Left lung (tissue), 10 donors: ENCODE data around the gene SUCLG1. TPM values are rescaled to one million over a fixed set of nuclear protein-coding genes. Genes with fewer than 3 reads are reported as not detected.
"Not testable (repeated sequence)": the region's sequence is repeated elsewhere in the genome, so short reads cannot be mapped to it uniquely, and the experiment has no call there.

Experiments used
- ATAC-seq: fragments of 200-7000 bp; cut with Tn5 transposase; one replicate; pipeline ENCODE4 v1.9.1; 2020; ENCODE audit warnings: moderate library complexity
- DNase-seq, 4 donors: peaks; one replicate each; pipeline ENCODE4 v3.0.0-alpha.2; 2013 to 2020
- H3K27ac ChIP-seq, 2 donors: fragments of 200-600 bp; sonication (generic) in 1 of 2; one replicate each; pipeline versions ENCODE4 v1.5.0 to v1.8.0; 2020 to 2021
- H3K27me3 ChIP-seq, 2 donors: fragments of 200-600 bp; sonication (generic) in 1 of 2; one replicate each; pipeline versions ENCODE4 v1.5.0 to v1.8.0; 2020 to 2021
- H3K36me3 ChIP-seq, 2 donors: fragments of 200-600 bp; sonication (generic) in 1 of 2; one replicate each; pipeline versions ENCODE4 v1.5.0 to v1.8.0; 2020 to 2021
- H3K4me1 ChIP-seq, 2 donors: fragments of 200-600 bp; one replicate each; pipeline ENCODE4 v1.8.0; 2021
- H3K4me3 ChIP-seq, 2 donors: fragments of 200-600 bp; sonication (generic) in 1 of 2; one replicate each; pipeline versions ENCODE4 v1.5.0 to v1.8.0; 2020 to 2021; ENCODE audit warnings: mild to moderate bottlenecking in 1 of 2
- H3K9me3 ChIP-seq, 2 donors: fragments of 200-600 bp; sonication (generic) in 1 of 2; one replicate each; pipeline versions ENCODE4 v1.5.0 to v1.8.0; 2020 to 2021
- intact Hi-C, 2 donors: fragments of 100-400 bp; cut with DNase I; formaldehyde crosslinking; loops; one replicate each; pipeline versions ENCODE4 v1.11.2 to v1.14.2; 2022
- polyA plus RNA-seq, 6 donors: library from polyadenylated mRNA; unstranded; fragments of 120-200 nt; gene quantifications; one replicate each; pipeline ENCODE4 v1.2.1, GENCODE V29; 2013; ENCODE audit not compliant: insufficient read length in 6 of 6
- total RNA-seq, 2 donors: library from RNA; stranded (reverse); fragmentation: NEBNext Ultra II Directional; extraction: Animal tissue kit (Norgen Biotek cat#: 25700); gene quantifications; one replicate each; pipeline ENCODE4 v1.2.1, GENCODE V29; 2021
- TF ChIP-seq, protein P1 (sequence below), 2 donors: fragments of 200-600 bp; sonication (generic) in 1 of 2; IDR thresholded peaks; one replicate each; pipeline versions ENCODE4 v1.5.0 to v1.8.0; 2021; ENCODE audit warnings: antibody characterized with exemption in 2 of 2
- donor health status: DM: no; HTN: yes; CAD: no.
- donor health status: DM: no; HTN: no; CAD: no.

The SUCLG1 gene
- total and polyA plus RNA-seq, 8 donors = 62.2 to 126 (median 113) TPM

DNA sequence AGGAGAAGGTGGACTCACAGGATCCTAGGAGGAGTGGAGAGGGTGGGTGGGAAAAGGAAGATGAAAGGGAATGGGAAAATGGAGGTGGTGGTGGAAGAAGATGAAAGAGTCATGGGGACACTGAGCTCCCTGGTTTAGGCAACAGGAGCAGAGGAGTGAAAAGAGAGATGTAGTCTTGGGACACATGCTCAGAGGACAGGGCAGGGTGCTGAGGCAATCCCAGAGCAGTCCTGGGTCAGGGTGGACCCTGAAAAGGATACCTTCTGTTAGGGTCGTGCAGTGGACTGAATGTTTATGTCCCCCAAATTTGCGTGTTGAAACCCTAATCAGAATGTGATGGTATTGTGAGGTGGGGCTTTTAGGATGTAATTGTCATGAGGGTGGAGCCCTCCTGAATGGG, 37.9 kb downstream of the SUCLG1 start:
- ATAC-seq = no peak
- DNase-seq = no peak
- no peaks in the 10 kb centered on the region for H3K27me3 ChIP-seq
- H3K4me3 ChIP-seq = no peak overlapping the region
- no peak overlapping the region for H3K27ac ChIP-seq
- intact Hi-C loops = no loop called here
- no peaks in the 10 kb centered on the region for H3K4me1 ChIP-seq
- no peaks in the 10 kb centered on the region for H3K9me3 ChIP-seq
- peaks cover 0 to 32% of the 10 kb centered on the region in 2 donors for H3K36me3 ChIP-seq
- TF ChIP-seq, protein P1, sequence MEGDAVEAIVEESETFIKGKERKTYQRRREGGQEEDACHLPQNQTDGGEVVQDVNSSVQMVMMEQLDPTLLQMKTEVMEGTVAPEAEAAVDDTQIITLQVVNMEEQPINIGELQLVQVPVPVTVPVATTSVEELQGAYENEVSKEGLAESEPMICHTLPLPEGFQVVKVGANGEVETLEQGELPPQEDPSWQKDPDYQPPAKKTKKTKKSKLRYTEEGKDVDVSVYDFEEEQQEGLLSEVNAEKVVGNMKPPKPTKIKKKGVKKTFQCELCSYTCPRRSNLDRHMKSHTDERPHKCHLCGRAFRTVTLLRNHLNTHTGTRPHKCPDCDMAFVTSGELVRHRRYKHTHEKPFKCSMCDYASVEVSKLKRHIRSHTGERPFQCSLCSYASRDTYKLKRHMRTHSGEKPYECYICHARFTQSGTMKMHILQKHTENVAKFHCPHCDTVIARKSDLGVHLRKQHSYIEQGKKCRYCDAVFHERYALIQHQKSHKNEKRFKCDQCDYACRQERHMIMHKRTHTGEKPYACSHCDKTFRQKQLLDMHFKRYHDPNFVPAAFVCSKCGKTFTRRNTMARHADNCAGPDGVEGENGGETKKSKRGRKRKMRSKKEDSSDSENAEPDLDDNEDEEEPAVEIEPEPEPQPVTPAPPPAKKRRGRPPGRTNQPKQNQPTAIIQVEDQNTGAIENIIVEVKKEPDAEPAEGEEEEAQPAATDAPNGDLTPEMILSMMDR (IDR thresholded peaks at IDR 0.05) = no peak

DNA sequence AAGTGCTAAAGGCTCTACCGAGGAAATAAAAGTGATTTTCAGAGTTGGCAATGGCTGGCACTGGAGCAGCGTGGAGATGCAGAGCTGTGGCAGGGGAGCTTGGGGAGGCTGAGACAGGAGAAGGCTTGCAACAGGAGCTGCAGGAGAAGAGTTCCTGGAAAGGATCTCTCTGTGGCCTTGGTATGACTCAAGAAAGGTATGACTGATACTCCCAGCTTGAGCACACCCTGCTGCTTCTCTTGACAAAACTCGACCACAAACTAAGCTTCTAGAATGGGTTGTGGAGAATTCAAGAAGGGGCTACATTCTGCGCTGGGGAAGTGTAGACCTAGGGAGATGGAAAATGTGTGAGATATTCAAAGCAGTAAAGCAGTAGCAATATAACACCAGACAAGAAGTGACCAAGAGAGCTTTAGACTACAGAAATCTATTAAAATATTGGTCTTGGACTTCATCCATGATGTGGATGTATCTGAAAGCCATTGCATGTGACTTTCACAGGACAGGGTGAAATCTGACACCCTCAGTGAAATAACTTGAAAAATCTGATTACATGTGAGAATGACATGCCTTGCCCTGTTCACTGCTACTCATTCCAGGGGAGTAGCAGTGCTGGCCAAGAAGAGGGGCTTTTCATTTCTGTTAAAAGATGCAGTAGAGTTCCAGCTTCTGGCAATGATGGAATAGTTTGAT, 41.5 kb downstream of the SUCLG1 start:
- TF ChIP-seq, protein P1 (IDR thresholded peaks at IDR 0.05) = no peak
- Histone ChIP-seq H3K27me3 (no peaks in the 10 kb centered on the region), H3K4me3 (no peak overlapping the region), H3K9me3 (no peaks in the 10 kb centered on the region), H3K27ac (no peak overlapping the region), H3K4me1 (no peaks in the 10 kb centered on the region), H3K36me3 (peaks cover 0 to 2% of the 10 kb centered on the region in 2 donors)
- no peak for ATAC-seq
- intact Hi-C loops = no loop called here
- DNase-seq = no peak

DNA sequence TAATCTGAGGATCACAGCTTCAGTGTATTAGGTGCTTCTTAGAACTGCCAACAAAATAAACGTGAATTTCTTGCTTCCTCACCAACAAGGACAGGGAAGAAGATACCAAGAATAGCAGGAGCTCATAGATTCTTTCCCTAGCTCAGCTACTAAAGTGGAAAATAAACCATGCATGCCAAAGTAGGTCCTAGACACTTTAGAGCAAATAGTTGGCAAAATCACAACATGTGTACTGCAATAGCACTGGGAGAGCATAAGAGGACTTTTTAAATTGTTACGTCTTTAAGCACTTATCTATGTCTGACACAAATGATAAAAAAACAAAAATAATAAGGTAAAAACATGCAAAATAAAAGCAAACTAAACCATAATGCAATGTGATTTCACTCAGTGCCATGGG, 49.5 kb downstream of the SUCLG1 start:
- DNase-seq = no peak
- no peaks in the 10 kb centered on the region for H3K4me1 ChIP-seq
- H3K4me3 ChIP-seq = no peak overlapping the region
- no peaks in the 10 kb centered on the region for H3K27me3 ChIP-seq
- H3K9me3 ChIP-seq = no peaks in the 10 kb centered on the region
- no peak overlapping the region for H3K27ac ChIP-seq
- no peaks in the 10 kb centered on the region for H3K36me3 ChIP-seq
- no peak for ATAC-seq
- TF ChIP-seq, protein P1 (IDR thresholded peaks at IDR 0.05) = no peak
- intact Hi-C loops = no loop called here

DNA sequence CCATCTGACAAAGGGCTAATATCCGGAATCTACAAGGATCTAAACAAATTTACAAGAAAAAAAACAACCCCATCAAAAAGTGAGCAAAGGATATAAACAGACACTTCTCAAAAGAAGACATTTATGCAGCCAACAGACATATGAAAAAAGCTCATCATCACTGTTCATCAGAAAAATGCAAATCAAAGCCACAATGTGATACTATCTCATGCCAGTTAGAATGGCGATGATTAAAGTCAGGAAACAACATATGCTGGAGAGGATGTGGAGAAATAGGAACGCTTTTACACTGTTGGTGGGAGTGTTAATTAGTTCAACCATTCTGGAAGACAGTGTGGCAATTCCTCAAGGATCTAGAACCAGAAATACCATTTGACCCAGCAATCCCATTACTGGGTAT, 57.0 kb downstream of the SUCLG1 start:
- not testable (repeated sequence) for H3K4me1 ChIP-seq

DNA sequence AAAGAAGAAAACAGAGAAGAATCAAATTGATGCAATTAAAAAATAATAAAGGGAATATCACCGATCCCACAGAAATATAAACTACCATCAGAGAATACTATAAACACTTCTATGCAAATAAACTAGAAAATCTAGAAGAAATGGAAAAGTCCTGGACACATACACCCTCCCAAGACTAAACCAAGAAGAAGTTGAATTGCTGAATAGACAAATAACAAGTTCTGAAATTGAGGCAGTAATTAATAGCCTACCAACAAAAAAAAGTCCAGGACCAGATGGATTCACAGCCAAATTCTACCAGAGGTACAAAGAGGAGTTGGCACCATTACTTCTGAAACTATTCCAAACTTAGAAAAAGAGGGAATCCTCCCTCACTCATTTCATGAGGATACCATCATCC, 59.2 kb downstream of the SUCLG1 start:
- intact Hi-C loops, H3K27ac ChIP-seq, ATAC-seq: not testable (repeated sequence)

More for the DNA sequence above, 57.0 kb downstream of the SUCLG1 start:
- H3K9me3 ChIP-seq, H3K27ac ChIP-seq, intact Hi-C loops, H3K4me3 ChIP-seq, H3K27me3 ChIP-seq, H3K36me3 ChIP-seq, DNase-seq, ATAC-seq: not testable (repeated sequence)

DNA sequence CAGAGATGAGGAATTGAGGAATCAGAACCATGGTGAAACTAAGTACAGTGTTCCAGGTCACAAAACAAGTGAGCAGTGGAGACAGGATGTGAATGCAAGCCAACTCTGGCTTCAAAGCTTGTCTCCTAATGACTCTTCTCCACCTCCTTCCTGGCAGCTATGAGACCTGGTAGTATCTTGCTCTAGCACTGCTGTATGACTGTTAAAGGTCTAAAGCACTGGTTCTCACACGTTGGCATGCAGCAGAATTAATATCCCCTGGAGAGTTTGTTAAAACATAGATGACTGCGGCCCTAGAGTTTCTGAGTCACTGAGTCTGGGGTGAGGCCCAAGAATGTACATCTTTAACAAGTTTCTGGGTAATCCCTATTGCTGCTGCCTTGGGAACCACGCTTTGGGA, 63.3 kb downstream of the SUCLG1 start:
- no peak for ATAC-seq
- no peaks in the 10 kb centered on the region for H3K4me1 ChIP-seq
- H3K9me3 ChIP-seq = no peaks in the 10 kb centered on the region
- TF ChIP-seq, protein P1 (IDR thresholded peaks at IDR 0.05) = no peak
- H3K4me3 ChIP-seq = no peak overlapping the region
- H3K27me3 ChIP-seq = no peaks in the 10 kb centered on the region
- no peaks in the 10 kb centered on the region for H3K36me3 ChIP-seq
- no peak for DNase-seq
- intact Hi-C loops = no loop called here
- H3K27ac ChIP-seq = no peak overlapping the region

More for the DNA sequence above, 59.2 kb downstream of the SUCLG1 start:
- DNase-seq, H3K36me3 ChIP-seq, H3K27me3 ChIP-seq, H3K9me3 ChIP-seq, H3K4me3 ChIP-seq, H3K4me1 ChIP-seq: not testable (repeated sequence)
